ENCODE data around the gene HIF1A.
"Not testable (repeated sequence)": the region's sequence is repeated elsewhere in the genome, so short reads cannot be mapped to it uniquely, and the experiment has no call there.

Gene HIF1A

DNA sequence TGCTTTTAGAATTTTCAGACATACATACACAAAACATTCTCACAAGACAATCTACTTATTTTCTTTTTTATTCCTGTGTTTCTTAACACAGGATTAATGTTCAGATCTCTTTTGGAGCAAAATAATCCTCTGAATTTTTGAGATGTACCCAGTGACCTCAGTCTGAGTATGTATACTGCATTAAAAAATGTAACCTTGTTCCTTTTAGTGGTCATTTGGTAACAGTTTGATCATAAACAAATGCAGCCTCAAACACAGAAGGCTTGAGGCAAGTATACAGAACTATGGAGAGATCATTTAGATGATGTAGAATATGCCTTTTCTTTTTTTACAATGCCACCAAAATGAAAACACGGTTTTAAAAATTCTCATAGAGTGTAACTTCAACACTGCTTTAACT lies 9.7 kb downstream of the HIF1A start:
- TF ChIP-seq, protein P1, sequence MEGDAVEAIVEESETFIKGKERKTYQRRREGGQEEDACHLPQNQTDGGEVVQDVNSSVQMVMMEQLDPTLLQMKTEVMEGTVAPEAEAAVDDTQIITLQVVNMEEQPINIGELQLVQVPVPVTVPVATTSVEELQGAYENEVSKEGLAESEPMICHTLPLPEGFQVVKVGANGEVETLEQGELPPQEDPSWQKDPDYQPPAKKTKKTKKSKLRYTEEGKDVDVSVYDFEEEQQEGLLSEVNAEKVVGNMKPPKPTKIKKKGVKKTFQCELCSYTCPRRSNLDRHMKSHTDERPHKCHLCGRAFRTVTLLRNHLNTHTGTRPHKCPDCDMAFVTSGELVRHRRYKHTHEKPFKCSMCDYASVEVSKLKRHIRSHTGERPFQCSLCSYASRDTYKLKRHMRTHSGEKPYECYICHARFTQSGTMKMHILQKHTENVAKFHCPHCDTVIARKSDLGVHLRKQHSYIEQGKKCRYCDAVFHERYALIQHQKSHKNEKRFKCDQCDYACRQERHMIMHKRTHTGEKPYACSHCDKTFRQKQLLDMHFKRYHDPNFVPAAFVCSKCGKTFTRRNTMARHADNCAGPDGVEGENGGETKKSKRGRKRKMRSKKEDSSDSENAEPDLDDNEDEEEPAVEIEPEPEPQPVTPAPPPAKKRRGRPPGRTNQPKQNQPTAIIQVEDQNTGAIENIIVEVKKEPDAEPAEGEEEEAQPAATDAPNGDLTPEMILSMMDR (IDR thresholded peaks at IDR 0.05), result no peak
- no peak overlapping the region for H3K27ac ChIP-seq
- no peak overlapping the region for H3K4me3 ChIP-seq
- DNase-seq (ENCODE audit: low spot score), result no peak

DNA sequence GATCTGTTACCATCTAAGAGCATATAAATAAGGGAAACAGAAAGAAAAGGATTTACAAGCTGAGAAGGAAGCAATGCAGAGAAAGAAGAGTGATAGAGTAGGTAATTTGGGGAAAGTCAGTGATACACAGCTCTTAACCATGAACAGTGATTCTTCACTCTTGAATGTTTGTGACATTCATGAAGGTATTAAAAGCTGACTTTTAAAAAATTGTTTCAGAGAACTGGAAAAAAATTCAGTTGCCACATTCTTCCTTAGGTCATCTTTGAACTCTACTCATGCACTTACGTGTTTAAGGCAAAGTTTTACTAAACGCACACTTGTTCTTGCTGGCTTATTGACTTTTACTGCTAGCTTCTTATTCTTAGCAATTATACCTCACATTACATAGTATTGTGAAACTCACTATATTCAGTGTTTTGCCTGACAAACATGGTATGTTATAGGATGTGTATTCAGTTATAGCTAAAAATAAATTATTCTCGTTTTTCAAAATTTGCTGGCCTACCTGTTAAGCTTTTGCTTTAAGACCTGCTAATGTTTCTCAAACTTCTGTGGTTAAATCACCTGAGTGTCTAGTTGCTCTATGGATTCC lies 10.9 kb downstream of the HIF1A start:
- no peak for DNase-seq (ENCODE audit: low spot score)
- TF ChIP-seq, protein P1 (IDR thresholded peaks at IDR 0.05), result no peak
- Histone ChIP-seq H3K27ac (no peak overlapping the region), H3K4me3 (no peak overlapping the region)

DNA sequence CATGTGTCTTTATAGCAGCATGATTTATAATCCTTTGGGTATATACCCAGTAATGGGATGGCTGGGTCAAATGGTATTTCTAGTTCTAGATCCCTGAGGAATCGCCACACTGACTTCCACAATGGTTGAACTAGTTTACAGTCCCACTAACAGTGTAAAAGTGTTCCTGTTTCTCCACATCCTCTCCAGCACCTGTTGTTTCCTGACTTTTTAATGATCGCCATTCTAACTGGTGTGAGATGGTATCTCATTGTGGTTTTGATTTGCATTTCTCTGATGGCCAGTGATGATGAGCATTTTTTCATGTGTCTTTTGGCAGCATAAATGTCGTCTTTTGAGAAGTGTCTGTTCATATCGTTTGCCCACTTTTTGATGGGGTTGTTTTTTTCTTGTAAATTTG lies 12.5 kb downstream of the HIF1A start:
- H3K4me3 ChIP-seq; DNase-seq (ENCODE audit: low spot score): not testable (repeated sequence)

DNA sequence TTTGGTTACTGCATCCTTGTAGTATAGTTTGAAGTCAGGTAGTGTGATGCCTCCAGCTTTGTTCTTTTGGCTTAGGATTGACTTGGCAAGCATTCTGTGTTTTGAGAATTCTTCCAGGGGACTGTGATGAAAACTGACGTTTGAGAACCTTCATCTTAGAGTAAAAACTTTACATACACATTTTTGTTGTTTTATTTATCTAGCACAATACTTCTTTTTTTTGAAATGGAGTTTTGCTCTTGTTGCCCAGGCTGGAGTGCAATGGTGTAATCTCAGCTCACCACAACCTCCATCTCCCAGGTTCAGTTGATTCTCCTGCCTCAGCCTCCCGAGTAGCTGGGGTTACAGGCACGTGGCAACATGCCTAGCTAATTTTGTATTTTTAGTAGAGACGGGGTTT lies 13.4 kb downstream of the HIF1A start:
- DNase-seq (ENCODE audit: low spot score); H3K4me3 ChIP-seq; H3K27ac ChIP-seq: not testable (repeated sequence)

More for the DNA sequence above, 12.5 kb downstream of the HIF1A start:
- not testable (repeated sequence) for H3K27ac ChIP-seq

DNA sequence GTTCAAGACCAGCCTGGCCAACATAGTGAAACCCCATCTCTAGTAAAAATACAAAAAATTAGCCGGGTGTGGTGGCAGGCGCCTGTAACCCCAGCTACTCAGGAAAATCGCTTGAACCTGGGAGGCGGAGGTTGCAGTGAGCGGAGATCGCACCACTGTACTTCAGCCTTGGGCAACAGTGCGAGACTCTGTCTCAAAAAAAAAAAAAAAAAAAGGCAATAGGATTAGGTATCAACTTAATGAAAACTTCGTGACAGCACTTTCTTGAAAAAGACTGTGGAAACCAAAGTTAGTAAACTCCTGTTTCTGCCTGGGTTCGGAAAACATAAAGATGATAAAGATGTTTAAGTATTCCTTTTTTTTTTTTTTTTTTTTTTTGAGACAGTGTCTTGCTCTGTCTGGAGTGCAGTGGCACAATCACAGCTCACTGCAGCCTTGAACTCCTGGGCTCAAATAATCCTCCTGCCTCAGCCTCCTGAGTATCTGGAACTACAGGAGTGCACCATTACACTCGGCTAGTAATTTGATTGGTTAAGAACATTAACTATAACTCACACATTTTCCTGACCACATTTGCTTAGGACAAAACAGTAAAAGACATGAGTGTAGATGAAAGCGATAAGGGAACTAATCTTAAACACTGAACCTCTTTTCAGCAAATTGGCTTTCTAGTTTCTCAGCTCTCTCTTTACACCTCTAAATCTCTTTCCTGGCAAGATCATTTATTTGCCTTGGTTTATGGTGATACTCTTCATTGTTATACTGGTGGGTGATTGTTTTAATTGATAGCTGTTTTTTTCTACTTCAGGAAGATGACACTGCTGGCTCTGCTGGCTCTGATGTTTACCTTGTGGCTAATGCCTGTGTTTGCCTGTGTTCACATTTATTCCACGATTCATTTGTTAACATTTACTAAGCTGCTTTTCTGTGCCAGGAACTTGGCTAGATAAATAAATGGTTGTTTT lies 15.8 kb downstream of the HIF1A start:
- H3K27ac ChIP-seq, result no peak overlapping the region
- TF ChIP-seq, protein P1 (IDR thresholded peaks at IDR 0.05), result no peak
- H3K4me3 ChIP-seq, result no peak overlapping the region
- DNase-seq (ENCODE audit: low spot score), result no peak

DNA sequence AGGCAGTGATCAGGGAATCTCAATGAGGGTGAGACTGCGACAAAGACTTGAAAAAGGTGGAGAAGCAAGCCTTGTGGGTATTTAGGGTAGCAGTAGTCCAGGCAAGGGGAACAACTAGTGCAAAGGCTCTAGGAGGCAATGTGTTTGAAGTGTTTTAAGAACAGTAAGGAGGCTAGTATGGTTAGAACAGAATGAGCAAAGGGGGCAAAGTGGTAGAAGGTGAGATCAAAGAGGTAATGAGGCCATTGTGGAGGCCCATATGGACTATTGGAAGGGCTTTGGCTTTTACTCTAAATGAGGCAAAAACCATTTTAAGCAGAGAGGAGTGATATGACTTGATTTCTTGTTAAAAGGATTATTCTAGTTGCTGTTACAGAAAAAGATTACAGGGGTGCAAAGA lies 16.8 kb downstream of the HIF1A start:
- TF ChIP-seq, protein P1 (IDR thresholded peaks at IDR 0.05), result no peak

DNA sequence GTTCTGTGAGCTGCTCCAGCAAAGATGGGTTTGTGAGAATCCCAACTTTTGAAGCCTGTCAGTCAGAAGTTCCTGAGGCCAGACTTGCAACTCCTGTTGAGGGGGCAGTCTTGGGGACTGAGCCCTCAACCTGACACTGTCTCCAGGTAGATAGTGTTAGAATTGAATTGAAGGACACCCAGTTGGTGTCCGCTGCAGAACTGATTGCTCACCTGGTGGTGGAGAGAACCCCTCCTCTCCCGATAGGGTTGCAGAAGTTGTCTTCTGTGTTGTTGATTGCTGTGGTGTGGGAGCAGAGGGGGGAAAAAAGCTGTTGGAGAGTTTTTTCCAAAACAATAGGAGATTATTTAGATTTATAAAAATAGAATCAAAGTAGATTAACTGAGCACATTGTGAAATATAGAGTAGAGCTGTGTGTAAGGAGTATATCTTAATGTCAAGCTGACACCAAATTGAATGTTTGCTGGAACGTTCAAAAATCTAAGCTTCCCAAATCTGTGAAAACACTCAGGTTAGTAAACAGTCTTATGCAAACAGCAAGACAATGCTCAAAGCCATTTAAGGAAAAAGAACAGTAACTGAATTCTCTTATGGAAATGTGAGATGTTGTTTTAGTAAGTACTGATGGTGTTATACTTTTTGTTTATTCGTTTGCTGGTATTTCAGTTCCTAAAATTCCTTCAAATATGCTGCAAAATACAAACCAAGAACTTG lies 18.6 kb downstream of the HIF1A start:
- Histone ChIP-seq H3K27ac (no peak overlapping the region), H3K4me3 (no peak overlapping the region)
- TF ChIP-seq, protein P1 (IDR thresholded peaks at IDR 0.05), result no peak
- no peak for DNase-seq (ENCODE audit: low spot score)

More for the DNA sequence above, 16.8 kb downstream of the HIF1A start:
- H3K27ac ChIP-seq, result no peak overlapping the region
- no peak for DNase-seq (ENCODE audit: low spot score)
- no peak overlapping the region for H3K4me3 ChIP-seq
